Activated CD4-positive, alpha-beta memory T cell treated with anti-CD3 and anti-CD28 coated beads, Interleukin-2, amount 10 ng/mL, durations not matched to agents 7 days and 5 days (primary cell): ENCODE measurements around the gene OSBPL5. TPM values are rescaled to one million over a fixed set of nuclear protein-coding genes. Genes with fewer than 3 reads are reported as not detected.

Source experiments
- CTCF ChIA-PET: fragments of 350-600 bp; sonication (Branson Sonifier 250); formaldehyde crosslinking; loops from one replicate; lab custom pipeline; 2021; ENCODE audit warnings: antibody characterized with exemption, inconsistent platforms; lab: Charles Lee
- POLR2A ChIA-PET: fragments of 350-600 bp; sonication (Branson Sonifier 250); formaldehyde crosslinking; loops from one replicate; lab custom pipeline; 2021; ENCODE audit warnings: antibody characterized with exemption; lab: Charles Lee
- DNase-seq: peaks from one replicate; pipeline ENCODE4 v3.0.0-alpha.2; 2020
- H3K27ac Mint-ChIP-seq: one replicate; pipeline ENCODE4 v1.8.0; 2021; ENCODE audit warnings: mild to moderate bottlenecking, mixed read lengths
- H3K27me3 Mint-ChIP-seq: one replicate; pipeline ENCODE4 v1.8.0; 2021; ENCODE audit warnings: mixed read lengths
- H3K36me3 Mint-ChIP-seq: one replicate; pipeline ENCODE4 v1.8.0; 2021; ENCODE audit warnings: low read depth, mixed read lengths
- H3K4me1 Mint-ChIP-seq: one replicate; pipeline ENCODE4 v1.8.0; 2021; ENCODE audit warnings: mixed read lengths
- H3K4me3 Mint-ChIP-seq: one replicate; pipeline ENCODE4 v1.8.0; 2021; ENCODE audit warnings: mild to moderate bottlenecking, mixed read lengths
- H3K9me3 Mint-ChIP-seq: one replicate; pipeline ENCODE4 v1.8.0; 2021; ENCODE audit warnings: mixed read lengths
- total RNA-seq, 2 experiments: library from RNA; stranded (reverse); gene quantifications; one replicate each; pipeline ENCODE4 v1.2.3, GENCODE V29; 2021

Gene OSBPL5
- total RNA-seq, 2 experiments from 2014 or later = 1.6 to 1.7 TPM

GRCh38 chr11:3139086-3139440 lies 26.0 kb downstream of the OSBPL5 start:
- POLR2A ChIA-PET = no interaction called here

GRCh38 chr11:3138178-3139085 lies 26.7 kb downstream of the OSBPL5 start:
- ChIA-PET POLR2A (no interaction called here), CTCF (no interaction called here)
- Mint-ChIP-seq H3K27me3 (no peaks in the 10 kb centered on the region), H3K4me1 (no peaks in the 10 kb centered on the region), H3K36me3 (no peaks in the 10 kb centered on the region), H3K4me3 (no peak overlapping the region), H3K27ac (no peak overlapping the region), H3K9me3 (no peaks in the 10 kb centered on the region)
- DNase-seq = no peak

More at GRCh38 chr11:3139086-3139440, 26.0 kb downstream of the OSBPL5 start:
- Mint-ChIP-seq H3K9me3 (no peaks in the 10 kb centered on the region), H3K27me3 (no peaks in the 10 kb centered on the region), H3K4me3 (no peak overlapping the region), H3K4me1 (no peaks in the 10 kb centered on the region), H3K27ac (no peak overlapping the region), H3K36me3 (no peaks in the 10 kb centered on the region)
- CTCF ChIA-PET = no interaction called here
- no peak for DNase-seq

- ChIA-PET POLR2A (no interaction called here), CTCF (no interaction called here)
- H3K27me3 Mint-ChIP-seq = no peaks in the 10 kb centered on the region
- H3K27ac Mint-ChIP-seq = no peak overlapping the region
- H3K36me3 Mint-ChIP-seq = no peaks in the 10 kb centered on the region
- DNase-seq = no peak
- no peaks in the 10 kb centered on the region for H3K9me3 Mint-ChIP-seq
- H3K4me3 Mint-ChIP-seq = no peak overlapping the region
- H3K4me1 Mint-ChIP-seq = no peaks in the 10 kb centered on the region
These were observed 27.5 kb downstream of the OSBPL5 start for GRCh38 chr11:3137486-3138177.

GRCh38 chr11:3136546-3137455 lies 28.3 kb downstream of the OSBPL5 start:
- no peaks in the 10 kb centered on the region for H3K9me3 Mint-ChIP-seq
- H3K27ac Mint-ChIP-seq = no peak overlapping the region
- no peaks in the 10 kb centered on the region for H3K27me3 Mint-ChIP-seq
- CTCF ChIA-PET = no interaction called here
- H3K4me3 Mint-ChIP-seq = no peak overlapping the region
- POLR2A ChIA-PET = interaction anchor here (0.8 kb wide), 1 partner anchor 10 kb away, joined by 3 read pairs; no protein-coding TSS in a partner anchor
- H3K36me3 Mint-ChIP-seq = no peaks in the 10 kb centered on the region
- no peaks in the 10 kb centered on the region for H3K4me1 Mint-ChIP-seq
- no peak for DNase-seq

GRCh38 chr11:3135481-3136440 lies 29.3 kb downstream of the OSBPL5 start:
- CTCF ChIA-PET = interaction anchor here (0.7 kb wide), 1 partner anchor 45 kb away, joined by 3 read pairs; no protein-coding TSS in a partner anchor

GRCh38 chr11:3134651-3135480 lies 30.2 kb downstream of the OSBPL5 start:
- H3K27ac Mint-ChIP-seq = no peak overlapping the region
- ChIA-PET CTCF (interaction anchor here (0.7 kb wide), 1 partner anchor 44 kb away, joined by 3 read pairs; no protein-coding TSS in a partner anchor), POLR2A (no interaction called here)
- no peaks in the 10 kb centered on the region for H3K36me3 Mint-ChIP-seq
- H3K27me3 Mint-ChIP-seq = no peaks in the 10 kb centered on the region
- no peaks in the 10 kb centered on the region for H3K9me3 Mint-ChIP-seq
- H3K4me1 Mint-ChIP-seq = no peaks in the 10 kb centered on the region
- no peak for DNase-seq
- no peak overlapping the region for H3K4me3 Mint-ChIP-seq

More at GRCh38 chr11:3135481-3136440, 29.3 kb downstream of the OSBPL5 start:
- DNase-seq = no peak
- H3K36me3 Mint-ChIP-seq = no peaks in the 10 kb centered on the region
- H3K27me3 Mint-ChIP-seq = no peaks in the 10 kb centered on the region
- no peak overlapping the region for H3K4me3 Mint-ChIP-seq
- POLR2A ChIA-PET = interaction anchor here (0.8 kb wide), 1 partner anchor 9 kb away, joined by 3 read pairs; no protein-coding TSS in a partner anchor
- no peaks in the 10 kb centered on the region for H3K9me3 Mint-ChIP-seq
- no peak overlapping the region for H3K27ac Mint-ChIP-seq
- H3K4me1 Mint-ChIP-seq = no peaks in the 10 kb centered on the region

- CTCF ChIA-PET = no interaction called here
- POLR2A ChIA-PET = no interaction called here
These were observed 30.9 kb downstream of the OSBPL5 start for GRCh38 chr11:3134218-3134621.

GRCh38 chr11:3133261-3134217 lies 31.6 kb downstream of the OSBPL5 start:
- no peak overlapping the region for H3K27ac Mint-ChIP-seq
- DNase-seq = no peak
- H3K36me3 Mint-ChIP-seq = no peaks in the 10 kb centered on the region
- no peaks in the 10 kb centered on the region for H3K27me3 Mint-ChIP-seq
- H3K4me3 Mint-ChIP-seq = no peak overlapping the region
- H3K9me3 Mint-ChIP-seq = no peaks in the 10 kb centered on the region
- CTCF ChIA-PET = no interaction called here
- H3K4me1 Mint-ChIP-seq = no peaks in the 10 kb centered on the region
- POLR2A ChIA-PET = no interaction called here

More at GRCh38 chr11:3134218-3134621, 30.9 kb downstream of the OSBPL5 start:
- Mint-ChIP-seq H3K27me3 (no peaks in the 10 kb centered on the region), H3K36me3 (no peaks in the 10 kb centered on the region), H3K4me1 (no peaks in the 10 kb centered on the region), H3K4me3 (no peak overlapping the region), H3K27ac (no peak overlapping the region), H3K9me3 (no peaks in the 10 kb centered on the region)
- DNase-seq = no peak

GRCh38 chr11:3132831-3133260 lies 32.3 kb downstream of the OSBPL5 start:
- Mint-ChIP-seq H3K27ac (no peak overlapping the region), H3K4me1 (no peaks in the 10 kb centered on the region), H3K9me3 (no peaks in the 10 kb centered on the region), H3K4me3 (no peak overlapping the region), H3K27me3 (no peaks in the 10 kb centered on the region), H3K36me3 (no peaks in the 10 kb centered on the region)
- POLR2A ChIA-PET = no interaction called here
- CTCF ChIA-PET = no interaction called here
- DNase-seq = no peak

GRCh38 chr11:3132271-3132781 lies 32.8 kb downstream of the OSBPL5 start:
- Mint-ChIP-seq H3K27me3 (no peaks in the 10 kb centered on the region), H3K9me3 (no peaks in the 10 kb centered on the region), H3K4me1 (no peaks in the 10 kb centered on the region), H3K36me3 (no peaks in the 10 kb centered on the region), H3K27ac (no peak overlapping the region), H3K4me3 (no peak overlapping the region)
- POLR2A ChIA-PET = no interaction called here
- DNase-seq = no peak
- CTCF ChIA-PET = no interaction called here
